CMK (cell line): ENCODE results near the gene PRSS56.

ENCODE experiments used
- DNase-seq: peaks from one replicate; pipeline ENCODE4 v3.0.0-alpha.2; 2010; ENCODE audit warnings: low read depth

Gene PRSS56

GRCh38 chr2:232502511-232502910 lies 17.7 kb upstream of the PRSS56 start:
- DNase-seq, result no peak

GRCh38 chr2:232502911-232503808 lies 17.0 kb upstream of the PRSS56 start:
- no peak for DNase-seq

DNA sequence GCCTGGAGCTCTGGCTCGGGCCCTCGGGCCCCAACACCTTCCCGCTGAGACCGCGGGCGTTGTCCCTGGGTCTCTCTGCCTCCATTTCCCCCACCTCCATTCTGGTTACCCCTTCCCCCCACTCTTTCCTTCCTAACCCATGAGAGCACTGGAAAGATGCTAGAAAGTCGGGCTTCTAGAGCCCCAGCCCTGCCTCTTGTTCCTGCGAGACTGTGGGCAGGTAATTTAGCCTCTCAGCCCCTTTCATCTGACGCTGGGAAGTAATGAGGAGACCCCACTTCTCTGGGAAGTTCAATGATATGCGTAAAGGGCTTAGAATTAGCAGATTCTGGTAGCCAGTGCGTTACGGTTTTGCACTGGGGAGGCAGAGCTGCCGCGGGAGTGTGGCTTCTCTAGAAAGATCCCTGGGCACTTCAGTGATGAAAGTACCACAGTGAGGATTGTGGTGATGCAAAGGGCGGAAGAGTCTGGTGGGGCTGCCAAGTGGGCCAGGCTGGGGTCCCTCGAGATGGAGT lies 16.3 kb upstream of the PRSS56 start:
- no peak for DNase-seq

GRCh38 chr2:232504438-232504837 lies 15.8 kb upstream of the PRSS56 start:
- DNase-seq, result no peak

GRCh38 chr2:232505856-232506255 lies 14.3 kb upstream of the PRSS56 start:
- no peak for DNase-seq

DNA sequence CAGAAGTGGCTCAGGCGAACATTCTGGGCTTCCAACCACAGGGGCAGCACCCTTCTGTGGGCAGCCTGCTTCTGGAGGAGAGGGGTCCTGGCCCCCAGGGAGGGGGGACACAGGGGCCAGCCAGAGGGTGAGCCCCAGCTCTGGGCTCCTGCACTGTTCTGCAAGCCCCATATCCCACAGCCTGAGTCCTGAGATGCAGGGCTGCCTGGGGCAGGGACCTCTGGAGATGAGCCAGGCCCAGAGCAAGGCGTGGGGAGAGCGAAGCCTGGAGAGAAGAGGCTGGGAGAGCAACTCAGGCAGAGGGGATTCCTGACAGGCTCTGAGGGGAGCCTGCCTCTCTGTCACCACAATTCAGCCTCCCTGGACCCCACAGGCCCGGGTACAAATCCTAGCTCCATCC lies 13.5 kb upstream of the PRSS56 start:
- DNase-seq, result no peak

DNA sequence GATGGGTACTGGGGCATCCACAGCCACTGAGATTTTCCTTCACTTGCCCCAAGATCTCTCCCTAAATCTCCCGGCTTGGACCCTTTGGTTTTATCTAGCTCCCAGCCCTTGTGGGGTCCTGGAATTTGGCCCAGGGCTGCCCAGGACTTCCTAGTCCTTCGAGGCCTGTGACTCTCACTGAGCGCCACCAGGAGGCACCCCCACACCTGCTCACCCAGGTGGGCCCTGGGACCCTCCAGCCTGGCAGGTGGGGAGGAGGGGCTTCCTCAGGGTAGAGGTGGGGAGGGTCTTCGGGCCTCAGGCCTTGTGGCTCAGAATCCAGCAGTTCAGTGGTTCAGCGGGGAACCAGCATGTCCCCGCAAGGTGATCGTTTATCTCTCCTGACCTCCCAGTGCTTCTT lies 11.9 kb upstream of the PRSS56 start:
- no peak for DNase-seq

DNA sequence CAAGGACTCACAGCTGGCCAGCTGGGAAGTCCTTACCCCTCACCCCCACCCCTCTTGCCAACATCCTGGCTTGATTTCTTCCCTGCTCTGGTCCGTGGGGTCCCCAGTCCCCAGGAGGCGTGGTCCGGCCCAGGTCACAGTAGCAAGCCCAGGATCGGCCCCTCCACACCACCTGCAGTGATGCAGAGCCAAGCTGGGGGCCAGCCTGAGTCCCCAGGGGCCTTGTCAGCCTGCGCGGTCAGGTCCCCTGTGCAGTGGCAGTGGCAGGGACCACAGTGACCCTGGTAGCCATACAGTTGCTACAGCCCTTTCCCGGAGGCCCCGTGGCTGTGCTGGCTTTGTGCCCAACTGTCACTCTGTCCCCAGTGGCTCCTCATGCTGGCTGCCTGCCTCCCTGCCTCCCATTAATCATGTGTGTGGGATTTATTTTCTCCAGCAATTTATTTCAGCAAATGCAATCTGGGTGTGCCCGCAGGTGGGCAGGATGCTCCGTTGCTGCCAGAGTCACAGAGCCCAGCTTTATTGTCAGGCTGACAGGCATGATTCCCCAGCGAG lies 8.8 kb upstream of the PRSS56 start:
- DNase-seq, result no peak

DNA sequence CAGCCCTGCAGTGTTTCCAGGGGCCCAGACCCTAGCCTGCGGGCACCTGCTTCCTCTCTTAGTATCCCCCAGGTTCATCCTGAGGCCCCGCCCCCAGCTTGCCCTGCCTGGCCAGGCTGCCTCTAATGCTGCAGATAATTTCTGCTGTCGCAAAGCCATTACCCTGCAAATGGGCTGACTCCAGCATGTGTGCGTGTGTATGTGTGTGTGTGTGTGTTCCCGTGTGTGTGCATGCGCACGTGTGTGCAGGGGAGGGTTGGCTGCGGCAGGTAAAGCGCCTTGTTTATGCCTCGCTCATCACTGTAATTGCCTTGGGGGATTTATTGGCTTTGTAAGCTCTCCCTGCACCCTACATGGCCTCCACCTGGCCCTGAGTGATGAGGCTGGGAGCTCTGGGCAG lies 7.6 kb upstream of the PRSS56 start:
- DNase-seq, result no peak

DNA sequence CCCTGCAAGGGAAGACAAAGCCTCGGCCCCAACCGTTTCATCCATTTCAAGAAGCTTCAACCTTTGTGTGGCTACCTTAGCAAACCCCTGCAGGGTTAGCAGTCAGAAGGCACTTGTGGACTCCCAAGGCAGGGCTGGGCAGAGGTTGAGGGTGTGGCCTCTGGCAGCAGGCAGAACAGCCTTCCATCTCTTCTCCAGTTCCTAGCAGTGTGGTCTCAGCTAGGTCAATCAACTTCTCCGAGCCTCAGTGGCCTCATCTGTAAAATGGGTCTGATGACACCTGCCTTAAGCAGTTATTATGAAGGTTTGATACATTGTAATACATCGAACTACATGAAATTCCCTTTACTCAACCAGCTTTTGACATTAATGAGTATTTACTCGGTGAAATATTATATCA lies 6.8 kb upstream of the PRSS56 start:
- no peak for DNase-seq

DNA sequence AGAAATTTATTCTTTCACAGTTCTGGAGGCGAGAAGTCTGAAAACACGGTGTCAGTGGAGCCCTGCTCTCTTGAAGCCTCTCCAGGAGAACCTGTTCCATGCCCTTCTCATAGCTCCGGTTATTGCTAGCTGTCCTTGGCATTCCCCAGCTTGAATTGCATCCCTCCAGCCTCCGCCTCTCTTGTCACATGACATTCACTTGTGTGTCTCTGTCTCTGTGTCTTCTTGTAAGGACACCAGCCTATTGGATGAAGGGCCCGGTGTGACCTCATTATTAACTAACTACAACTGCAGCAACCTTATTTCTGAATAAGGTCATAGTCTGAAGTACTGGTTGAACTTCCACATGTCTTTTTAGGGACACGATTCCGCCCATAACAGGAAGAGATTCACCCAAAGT lies 4.5 kb upstream of the PRSS56 start:
- no peak for DNase-seq

DNA sequence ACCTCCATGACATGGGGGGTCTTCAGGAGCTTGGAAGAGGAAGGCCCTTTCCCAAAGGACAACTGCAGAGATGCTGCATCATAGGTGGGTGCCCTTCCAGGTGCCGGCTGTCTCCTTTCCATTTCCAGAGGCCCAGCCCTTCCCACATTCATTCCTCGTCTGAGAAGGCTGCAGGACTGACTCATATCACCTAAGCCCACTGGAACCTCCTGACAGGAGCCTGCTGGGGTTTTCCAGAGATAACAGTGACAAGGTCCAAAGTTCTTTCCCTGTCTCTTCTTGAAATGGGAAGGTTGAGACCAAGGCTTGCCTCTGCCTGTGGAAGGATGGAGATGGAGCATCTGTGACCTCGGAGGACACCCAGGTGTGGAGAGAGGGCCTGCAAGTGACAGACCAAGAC lies 3.6 kb upstream of the PRSS56 start:
- no peak for DNase-seq

GRCh38 chr2:232518844-232519243 lies 1.3 kb upstream of the PRSS56 start:
- DNase-seq, result no peak

DNA sequence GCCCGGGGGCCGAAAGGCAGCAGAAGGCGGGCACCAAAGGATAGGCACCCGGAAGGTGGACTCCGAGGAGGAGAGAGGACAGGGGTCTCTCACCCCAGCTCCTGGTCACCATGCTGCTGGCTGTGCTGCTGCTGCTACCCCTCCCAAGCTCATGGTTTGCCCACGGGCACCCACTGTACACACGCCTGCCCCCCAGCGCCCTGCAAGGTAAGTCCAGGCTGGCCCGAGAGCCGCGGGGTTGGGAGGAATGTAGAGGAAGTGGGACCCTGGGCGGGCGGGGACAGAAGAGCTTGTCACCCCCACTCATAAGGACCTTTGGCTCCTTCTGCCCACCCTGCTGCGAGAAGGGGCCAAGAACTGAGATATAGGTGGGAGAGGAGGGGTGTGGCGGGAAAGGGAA lies 301 bp downstream of the PRSS56 start:
- no peak for DNase-seq

GRCh38 chr2:232521098-232521497 lies 910 bp downstream of the PRSS56 start:
- DNase-seq, result no peak

- DNase-seq, result no peak
These were observed 1.9 kb downstream of the PRSS56 start for GRCh38 chr2:232521959-232522622.

DNA sequence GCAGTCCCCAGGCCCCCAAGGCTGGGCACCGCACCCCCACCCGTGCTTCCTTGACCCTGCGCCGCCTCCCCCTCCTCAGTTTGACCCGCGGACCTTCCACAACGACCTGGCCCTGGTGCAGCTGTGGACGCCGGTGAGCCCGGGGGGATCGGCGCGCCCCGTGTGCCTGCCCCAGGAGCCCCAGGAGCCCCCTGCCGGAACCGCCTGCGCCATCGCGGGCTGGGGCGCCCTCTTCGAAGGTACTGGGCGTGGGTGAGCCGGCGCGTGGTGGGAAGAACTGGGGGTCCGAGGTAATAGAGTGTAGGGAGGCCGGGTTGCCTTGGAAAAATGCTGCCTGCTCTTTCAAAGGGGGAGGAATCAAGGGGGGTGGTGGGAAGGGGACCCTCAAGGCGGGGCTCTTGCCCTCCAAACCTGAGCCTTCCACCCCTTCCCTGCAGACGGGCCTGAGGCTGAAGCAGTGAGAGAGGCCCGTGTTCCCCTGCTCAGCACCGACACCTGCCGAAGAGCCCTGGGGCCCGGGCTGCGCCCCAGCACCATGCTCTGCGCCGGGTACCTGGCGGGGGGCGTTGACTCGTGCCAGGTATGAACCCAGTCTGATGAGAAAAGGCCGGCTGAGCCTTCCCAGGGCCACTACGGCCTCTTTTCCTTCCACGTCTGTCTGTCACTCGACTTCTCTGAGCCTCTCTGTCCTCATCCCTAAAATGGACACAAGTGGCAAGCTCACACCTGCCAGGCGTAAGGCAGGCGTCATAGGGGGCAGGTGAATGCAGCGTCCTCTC lies 2.6 kb downstream of the PRSS56 start:
- no peak for DNase-seq

GRCh38 chr2:232523402-232523681 lies 3.2 kb downstream of the PRSS56 start:
- no peak for DNase-seq

DNA sequence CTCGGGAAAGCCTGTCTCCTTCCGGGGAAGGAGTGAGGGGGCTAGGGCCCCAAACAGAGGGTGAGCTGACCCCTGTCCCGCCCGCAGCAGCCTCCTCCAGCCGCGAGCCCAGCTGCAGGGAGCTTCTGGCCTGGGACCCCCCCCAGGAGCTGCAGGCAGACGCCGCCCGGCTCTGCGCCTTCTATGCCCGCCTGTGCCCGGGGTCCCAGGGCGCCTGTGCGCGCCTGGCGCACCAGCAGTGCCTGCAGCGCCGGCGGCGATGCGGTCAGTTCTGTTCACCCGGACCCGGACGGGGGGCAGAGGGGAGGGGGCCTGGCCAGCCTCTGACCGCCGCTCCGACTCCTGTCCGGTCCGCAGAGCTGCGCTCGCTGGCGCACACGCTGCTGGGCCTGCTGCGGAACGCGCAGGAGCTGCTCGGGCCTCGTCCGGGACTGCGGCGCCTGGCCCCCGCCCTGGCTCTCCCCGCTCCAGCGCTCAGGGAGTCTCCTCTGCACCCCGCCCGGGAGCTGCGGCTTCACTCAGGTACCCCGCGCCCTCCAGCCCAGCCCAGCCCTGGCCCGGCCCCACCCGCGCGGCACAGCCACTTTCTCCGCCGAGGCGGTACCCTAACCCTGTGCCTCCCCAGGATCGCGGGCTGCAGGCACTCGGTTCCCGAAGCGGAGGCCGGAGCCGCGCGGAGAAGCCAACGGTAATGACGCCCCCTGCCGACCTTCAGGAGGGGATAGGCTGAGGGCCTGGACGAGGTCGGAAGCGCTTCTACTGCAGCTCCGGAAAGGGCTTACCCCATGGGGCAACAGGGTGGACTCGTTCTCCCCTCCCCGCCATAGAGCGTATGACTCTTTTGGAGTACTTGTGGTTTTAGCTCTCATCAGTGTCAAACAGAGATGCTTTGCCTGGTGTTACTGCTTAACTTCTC lies 3.8 kb downstream of the PRSS56 start:
- DNase-seq, result peak; percentile 50

- DNase-seq, result no peak
These were observed 4.6 kb downstream of the PRSS56 start for GRCh38 chr2:232524771-232525170.

DNA sequence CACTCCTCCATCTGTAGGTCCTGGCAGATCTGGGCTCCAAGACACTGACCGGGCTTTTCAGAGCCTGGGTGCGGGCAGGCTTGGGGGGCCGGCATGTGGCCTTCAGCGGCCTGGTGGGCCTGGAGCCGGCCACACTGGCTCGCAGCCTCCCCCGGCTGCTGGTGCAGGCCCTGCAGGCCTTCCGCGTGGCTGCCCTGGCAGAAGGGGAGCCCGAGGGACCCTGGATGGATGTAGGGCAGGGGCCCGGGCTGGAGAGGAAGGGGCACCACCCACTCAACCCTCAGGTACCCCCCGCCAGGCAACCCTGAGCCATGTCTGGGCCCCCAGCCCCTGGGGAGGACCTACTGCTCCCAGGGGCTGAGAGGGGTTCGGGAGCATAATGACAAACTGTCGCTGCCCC lies 5.0 kb downstream of the PRSS56 start:
- no peak for DNase-seq
